Prostate gland (tissue), 2 donors: ENCODE measurements around the gene ZNF281. TPM values are rescaled to one million over a fixed set of nuclear protein-coding genes. Genes with fewer than 3 reads are reported as not detected.
A peak's percentile ranks its signal among the peaks of the same experiment; 100 is the strongest.

Experiments
- DNase-seq: peaks from one replicate; pipeline ENCODE4 v3.0.0-alpha.2; 2019; ENCODE audit warnings: low spot score
- H3K27ac ChIP-seq, 2 donors: fragments of 200-600 bp; sonication (generic); 2 replicates each; pipeline ENCODE4 v1.5.1; 2017 to 2019
- H3K27me3 ChIP-seq: fragments of 200-600 bp; sonication (generic); replicated peaks from 2 replicates; pipeline ENCODE4 v1.5.1; 2019; ENCODE audit not compliant: insufficient read depth
- H3K36me3 ChIP-seq, 2 donors: fragments of 200-600 bp; sonication (generic); 1 replicate in 1 of 2; 2 replicates in 1 of 2; pipeline versions ENCODE4 v1.5.1 to v1.8.1; 2017 to 2019
- H3K4me1 ChIP-seq: fragments of 200-600 bp; sonication (generic); replicated peaks from 2 replicates; pipeline ENCODE4 v1.5.1; 2019
- H3K4me3 ChIP-seq, 2 donors: fragments of 200-600 bp; sonication (generic); 2 replicates each; pipeline ENCODE4 v1.5.1; 2017 to 2019
- H3K9me3 ChIP-seq: fragments of 200-600 bp; sonication (generic); 2 replicates; pipeline ENCODE4 v1.5.1; 2017
- POLR2A ChIP-seq: fragments of 450-650 bp; IDR thresholded peaks from one replicate; pipeline ENCODE4 v1.6.1; 2016; ENCODE audit warnings: antibody characterized with exemption, mild to moderate bottlenecking
- POLR2AphosphoS5 ChIP-seq: sonication (generic); formaldehyde crosslinking; IDR thresholded peaks from one replicate; pipeline ENCODE4 v1.6.1; 2017; ENCODE audit warnings: antibody characterized with exemption
- WGBS: methylation state at CpG from one replicate; pipeline ENCODE4 v1.1.5; 2018; 5-methylcytosine and 5-hydroxymethylcytosine counted together
- intact Hi-C: fragments of 100-400 bp; cut with DNase I; formaldehyde crosslinking; loops from one replicate; pipeline ENCODE4 v1.14.2; 2022
- total RNA-seq, 2 donors: library from RNA; depleted of rRNA; stranded (reverse); fragments of >200 nt; gene quantifications; one replicate each; pipeline ENCODE4 v1.1.0, GENCODE V29; 2016
- TF ChIP-seq, protein P1 (sequence below), 4 experiments: fragments of 200-600 bp in 2 of 4; fragments of 450-650 bp in 2 of 4; sonication (generic) in 2 of 4; IDR thresholded peaks; 1 replicate in 3 of 4; 2 replicates in 1 of 4; pipeline ENCODE4 v1.5.1; 2016 to 2019; ENCODE audit warnings: antibody characterized with exemption in 4 of 4, mild to moderate bottlenecking in 2 of 4, moderate library complexity in 2 of 4

The ZNF281 gene
- total RNA-seq, 2 donors from 2014 or later, result 7.5 to 12.6 TPM

DNA sequence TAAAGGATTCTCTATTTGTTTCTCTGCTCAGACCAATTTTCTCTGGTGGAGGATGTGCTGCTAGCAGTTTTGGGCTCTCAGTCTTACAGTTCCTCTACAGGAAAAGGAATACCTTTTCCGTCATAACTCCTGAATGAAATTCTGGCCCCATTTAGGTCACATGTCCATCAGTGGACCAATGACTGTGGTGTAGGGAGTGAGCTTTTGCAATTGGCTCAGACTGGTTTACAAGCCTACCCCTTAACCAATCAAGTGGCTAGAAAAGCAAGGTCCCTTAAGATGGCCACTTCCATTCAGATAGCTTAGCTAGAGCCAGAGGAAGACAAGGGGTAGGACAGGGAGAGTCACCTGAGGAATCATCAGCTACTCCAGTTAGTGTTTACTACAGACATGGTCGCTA is 16.4 kb upstream of the ZNF281 start:
- no peaks in the 10 kb centered on the region for H3K9me3 ChIP-seq
- H3K4me1 ChIP-seq, result no peaks in the 10 kb centered on the region
- no peak for DNase-seq
- H3K27ac ChIP-seq, result no peak overlapping the region
- H3K36me3 ChIP-seq, result no peaks in the 10 kb centered on the region
- intact Hi-C loops, result no loop called here
- H3K4me3 ChIP-seq, result no peak overlapping the region
- TF ChIP-seq POLR2A, result no peak
- TF ChIP-seq, protein P1, sequence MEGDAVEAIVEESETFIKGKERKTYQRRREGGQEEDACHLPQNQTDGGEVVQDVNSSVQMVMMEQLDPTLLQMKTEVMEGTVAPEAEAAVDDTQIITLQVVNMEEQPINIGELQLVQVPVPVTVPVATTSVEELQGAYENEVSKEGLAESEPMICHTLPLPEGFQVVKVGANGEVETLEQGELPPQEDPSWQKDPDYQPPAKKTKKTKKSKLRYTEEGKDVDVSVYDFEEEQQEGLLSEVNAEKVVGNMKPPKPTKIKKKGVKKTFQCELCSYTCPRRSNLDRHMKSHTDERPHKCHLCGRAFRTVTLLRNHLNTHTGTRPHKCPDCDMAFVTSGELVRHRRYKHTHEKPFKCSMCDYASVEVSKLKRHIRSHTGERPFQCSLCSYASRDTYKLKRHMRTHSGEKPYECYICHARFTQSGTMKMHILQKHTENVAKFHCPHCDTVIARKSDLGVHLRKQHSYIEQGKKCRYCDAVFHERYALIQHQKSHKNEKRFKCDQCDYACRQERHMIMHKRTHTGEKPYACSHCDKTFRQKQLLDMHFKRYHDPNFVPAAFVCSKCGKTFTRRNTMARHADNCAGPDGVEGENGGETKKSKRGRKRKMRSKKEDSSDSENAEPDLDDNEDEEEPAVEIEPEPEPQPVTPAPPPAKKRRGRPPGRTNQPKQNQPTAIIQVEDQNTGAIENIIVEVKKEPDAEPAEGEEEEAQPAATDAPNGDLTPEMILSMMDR (IDR thresholded peaks at IDR 0.05), result no peak
- TF ChIP-seq POLR2AphosphoS5, result no peak
- no peaks in the 10 kb centered on the region for H3K27me3 ChIP-seq
- WGBS, result 93% methylated on average over 2 of the region's 2 CpGs

DNA sequence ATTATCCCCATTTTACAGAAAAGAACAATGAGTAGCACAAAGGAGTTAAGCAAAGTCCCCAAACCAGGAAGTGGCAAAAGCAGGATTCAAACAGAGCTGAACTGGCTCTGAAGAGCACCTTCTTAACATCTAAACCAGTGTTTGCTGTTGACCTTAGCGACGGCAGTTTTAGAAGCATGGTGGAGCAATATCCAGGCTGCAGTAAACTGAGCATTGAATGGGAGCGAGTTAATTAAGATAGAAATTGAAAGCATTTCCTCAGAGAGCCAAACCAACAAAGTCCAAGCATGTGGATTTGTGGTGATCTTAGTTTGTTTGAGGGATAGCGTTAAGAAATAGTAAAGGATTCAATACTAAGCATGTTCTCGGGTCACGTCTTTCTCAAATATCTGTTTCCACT is 13.4 kb upstream of the ZNF281 start:
- 89% methylated on average over 6 of the region's 6 CpGs for WGBS
- Histone ChIP-seq H3K36me3 (no peaks in the 10 kb centered on the region), H3K27ac (no peak overlapping the region), H3K27me3 (no peaks in the 10 kb centered on the region), H3K4me3 (no peak overlapping the region), H3K9me3 (no peaks in the 10 kb centered on the region), H3K4me1 (no peaks in the 10 kb centered on the region)
- TF ChIP-seq, protein P1 (IDR thresholded peaks at IDR 0.05), result no peak
- TF ChIP-seq POLR2AphosphoS5, result no peak
- TF ChIP-seq POLR2A, result no peak
- no peak for DNase-seq
- intact Hi-C loops, result no loop called here

DNA sequence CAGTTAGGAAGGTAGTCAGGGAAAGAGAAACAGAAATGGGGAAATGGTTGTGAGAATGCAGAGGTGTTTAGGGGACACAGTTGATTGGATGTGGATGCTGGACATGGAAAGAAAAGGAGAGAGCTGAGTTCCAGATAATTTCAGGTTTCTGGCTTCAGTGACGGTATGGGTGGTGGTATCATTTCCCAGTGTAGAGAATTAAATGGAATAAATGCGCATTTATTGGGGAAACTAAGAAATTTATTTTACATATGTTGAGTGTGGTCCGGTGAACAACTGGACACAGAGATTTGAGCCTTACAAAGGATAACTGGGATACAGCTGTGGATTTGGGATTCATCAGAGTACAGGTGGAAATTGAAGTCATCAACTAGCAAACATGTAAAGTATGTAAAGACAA is 12.4 kb upstream of the ZNF281 start:
- no peaks in the 10 kb centered on the region for H3K4me1 ChIP-seq
- intact Hi-C loops, result no loop called here
- H3K36me3 ChIP-seq, result no peaks in the 10 kb centered on the region
- 96% methylated on average over 3 of the region's 3 CpGs for WGBS
- TF ChIP-seq POLR2AphosphoS5, result no peak
- TF ChIP-seq, protein P1 (IDR thresholded peaks at IDR 0.05), result no peak
- no peak for TF ChIP-seq POLR2A
- H3K27me3 ChIP-seq, result no peaks in the 10 kb centered on the region
- no peaks in the 10 kb centered on the region for H3K9me3 ChIP-seq
- no peak for DNase-seq
- no peak overlapping the region for H3K27ac ChIP-seq
- no peak overlapping the region for H3K4me3 ChIP-seq

DNA sequence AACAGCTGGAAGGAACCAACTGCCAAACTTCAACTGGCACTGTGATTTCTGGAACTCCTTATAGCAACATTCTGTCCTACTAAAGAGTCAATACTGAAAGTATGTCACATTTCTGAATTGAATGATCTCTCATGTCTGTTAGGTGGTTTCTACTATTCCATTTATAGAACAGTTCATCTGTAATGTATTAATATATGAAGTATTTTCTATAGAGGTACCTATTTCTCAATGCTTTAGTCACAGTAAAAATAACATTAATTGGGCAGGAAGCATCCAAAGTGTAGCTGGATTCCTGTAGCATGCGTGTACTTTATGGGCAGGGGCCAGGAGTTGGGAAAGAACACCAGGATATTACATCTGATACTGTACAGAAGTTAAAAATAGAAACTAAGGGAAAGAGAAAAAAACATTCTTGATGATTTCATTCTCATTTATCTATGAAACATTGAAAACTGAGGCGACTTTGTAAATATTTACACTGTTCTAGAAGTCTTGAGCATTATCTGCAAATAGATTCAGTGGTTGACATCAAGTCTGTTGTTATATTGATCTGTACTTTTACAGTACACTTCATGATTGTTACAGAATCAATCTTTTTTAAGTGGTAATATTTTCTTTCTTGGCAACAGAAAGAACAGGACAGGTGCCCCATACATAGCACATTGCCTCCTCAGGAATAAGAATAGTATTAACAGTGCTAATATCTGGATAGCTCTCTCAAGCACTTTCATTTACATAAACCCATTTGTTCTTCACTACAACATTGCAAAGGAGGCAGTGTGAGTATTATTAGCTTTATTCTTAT is 6.2 kb upstream of the ZNF281 start:
- 5% methylated on average over 2 of the region's 2 CpGs for WGBS
- Histone ChIP-seq H3K9me3 (no peaks in the 10 kb centered on the region), H3K27me3 (no peaks in the 10 kb centered on the region), H3K27ac (no peak overlapping the region), H3K36me3 (no peaks in the 10 kb centered on the region), H3K4me1 (no peaks in the 10 kb centered on the region), H3K4me3 (no peak overlapping the region)
- intact Hi-C loops, result no loop called here
- peak; percentile 43 for DNase-seq
- TF ChIP-seq, protein P1 (IDR thresholded peaks at IDR 0.05), result no peak
- peak; percentile 73 for TF ChIP-seq POLR2AphosphoS5

DNA sequence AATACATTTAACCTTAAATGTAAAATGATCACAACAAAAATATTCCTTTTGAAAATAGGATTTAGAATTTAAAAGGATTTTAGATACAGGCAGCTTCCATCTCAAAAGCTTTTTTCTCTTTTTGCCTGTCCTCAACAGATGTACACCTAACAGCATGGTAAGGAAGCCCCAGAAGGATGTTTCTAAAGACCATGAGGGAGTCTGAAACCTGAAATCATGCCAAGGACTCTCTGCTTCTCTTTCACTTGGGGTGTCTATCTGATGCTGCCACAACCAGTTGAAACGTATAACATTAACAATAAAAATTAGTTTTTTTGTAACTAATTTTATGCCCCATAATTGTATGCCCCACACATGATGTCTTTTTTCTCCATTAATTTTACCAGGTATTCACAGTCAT is 5.4 kb upstream of the ZNF281 start:
- no peaks in the 10 kb centered on the region for H3K4me1 ChIP-seq
- DNase-seq, result no peak
- H3K27ac ChIP-seq, result no peak overlapping the region
- H3K36me3 ChIP-seq, result no peaks in the 10 kb centered on the region
- intact Hi-C loops, result no loop called here
- WGBS, result 47% methylated on average over 1 of the region's 1 CpG
- H3K4me3 ChIP-seq, result no peak overlapping the region
- H3K27me3 ChIP-seq, result no peaks in the 10 kb centered on the region
- H3K9me3 ChIP-seq, result no peaks in the 10 kb centered on the region
- TF ChIP-seq POLR2A, result no peak
- TF ChIP-seq, protein P1 (IDR thresholded peaks at IDR 0.05), result no peak
- TF ChIP-seq POLR2AphosphoS5, result no peak
